RWPE1 (cell line): Measurements from ENCODE around the gene ACTBL2.
A peak's percentile ranks its signal among the peaks of the same experiment; 100 is the strongest.

Experiments used
- CTCF ChIA-PET: fragments of 350-600 bp; sonication (Branson Sonifier 250); formaldehyde crosslinking; extraction: SDS; loops from one replicate; lab custom pipeline; 2021; lab: Yijun Ruan, JAX
- POLR2A ChIA-PET: fragments of 400-600 bp; formaldehyde crosslinking; extraction: SDS; loops from one replicate; lab custom pipeline; 2020; ENCODE audit warnings: antibody characterized with exemption; ENCODE audit not compliant: low non-redundant PET; lab: Yijun Ruan, JAX
- DNase-seq: peaks from one replicate; pipeline ENCODE4 v3.0.0; 2012; ENCODE audit warnings: low spot score
- H3K27ac ChIP-seq: fragments of 450-650 bp; 2 replicates; pipeline ENCODE4 v1.5.1; 2017
- TF ChIP-seq, protein P1 (sequence below): fragments of 450-650 bp; conservative IDR thresholded peaks from 2 replicates; pipeline ENCODE4 v1.5.1; 2017; ENCODE audit warnings: low read depth, mild to moderate bottlenecking

Gene ACTBL2

DNA sequence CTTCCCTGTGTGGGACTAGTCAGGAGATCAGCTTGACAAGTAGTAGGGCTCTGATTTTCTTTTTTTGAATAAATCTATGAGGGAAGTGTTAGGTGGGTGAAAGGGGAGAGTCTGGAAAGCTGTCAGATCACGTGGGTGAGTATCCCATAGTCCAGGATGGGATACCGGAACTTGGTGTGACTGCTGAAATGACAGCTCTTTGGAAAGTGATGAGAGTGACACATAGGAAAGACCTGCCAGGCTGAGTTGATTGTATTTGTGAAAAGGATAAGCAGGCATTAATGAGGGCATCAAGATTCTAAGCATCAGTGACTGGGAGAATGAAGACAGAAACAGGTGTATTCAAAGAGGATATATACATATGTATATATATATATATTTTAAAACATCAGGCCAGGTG is 35.6 kb downstream of the ACTBL2 start:
- ChIA-PET CTCF (interaction anchor here (0.7 kb wide), 1 partner anchor 98 kb away, joined by 4 read pairs; no protein-coding TSS in a partner anchor), POLR2A (no interaction called here)
- H3K27ac ChIP-seq, result no peak overlapping the region
- no peak for DNase-seq
- TF ChIP-seq, protein P1, sequence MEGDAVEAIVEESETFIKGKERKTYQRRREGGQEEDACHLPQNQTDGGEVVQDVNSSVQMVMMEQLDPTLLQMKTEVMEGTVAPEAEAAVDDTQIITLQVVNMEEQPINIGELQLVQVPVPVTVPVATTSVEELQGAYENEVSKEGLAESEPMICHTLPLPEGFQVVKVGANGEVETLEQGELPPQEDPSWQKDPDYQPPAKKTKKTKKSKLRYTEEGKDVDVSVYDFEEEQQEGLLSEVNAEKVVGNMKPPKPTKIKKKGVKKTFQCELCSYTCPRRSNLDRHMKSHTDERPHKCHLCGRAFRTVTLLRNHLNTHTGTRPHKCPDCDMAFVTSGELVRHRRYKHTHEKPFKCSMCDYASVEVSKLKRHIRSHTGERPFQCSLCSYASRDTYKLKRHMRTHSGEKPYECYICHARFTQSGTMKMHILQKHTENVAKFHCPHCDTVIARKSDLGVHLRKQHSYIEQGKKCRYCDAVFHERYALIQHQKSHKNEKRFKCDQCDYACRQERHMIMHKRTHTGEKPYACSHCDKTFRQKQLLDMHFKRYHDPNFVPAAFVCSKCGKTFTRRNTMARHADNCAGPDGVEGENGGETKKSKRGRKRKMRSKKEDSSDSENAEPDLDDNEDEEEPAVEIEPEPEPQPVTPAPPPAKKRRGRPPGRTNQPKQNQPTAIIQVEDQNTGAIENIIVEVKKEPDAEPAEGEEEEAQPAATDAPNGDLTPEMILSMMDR, result no peak

DNA sequence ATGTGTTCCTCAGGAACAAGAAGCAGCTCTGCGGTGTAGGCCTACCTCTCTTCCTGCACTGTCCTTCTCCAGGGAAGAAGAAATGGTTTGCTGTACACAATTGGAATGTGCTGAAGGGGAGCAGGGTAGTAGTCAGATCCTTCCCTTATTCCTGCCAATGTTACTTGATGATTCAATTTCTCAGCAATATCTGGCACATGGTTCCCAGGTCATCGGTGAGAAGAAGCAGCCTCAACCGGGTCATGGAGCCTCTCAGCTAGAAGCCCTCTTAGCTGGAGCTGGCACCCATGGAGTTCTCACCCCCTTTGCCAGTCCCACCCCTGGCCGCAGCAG is 36.9 kb downstream of the ACTBL2 start:
- CTCF ChIA-PET, result interaction anchor here (0.6 to 0.8 kb wide), 2 partner anchors 12 to 147 kb away, joined by 3 to 4 read pairs; no protein-coding TSS in a partner anchor
- TF ChIP-seq, protein P1, result no peak
- POLR2A ChIA-PET, result no interaction called here
- no peak for DNase-seq
- H3K27ac ChIP-seq, result no peak overlapping the region

DNA sequence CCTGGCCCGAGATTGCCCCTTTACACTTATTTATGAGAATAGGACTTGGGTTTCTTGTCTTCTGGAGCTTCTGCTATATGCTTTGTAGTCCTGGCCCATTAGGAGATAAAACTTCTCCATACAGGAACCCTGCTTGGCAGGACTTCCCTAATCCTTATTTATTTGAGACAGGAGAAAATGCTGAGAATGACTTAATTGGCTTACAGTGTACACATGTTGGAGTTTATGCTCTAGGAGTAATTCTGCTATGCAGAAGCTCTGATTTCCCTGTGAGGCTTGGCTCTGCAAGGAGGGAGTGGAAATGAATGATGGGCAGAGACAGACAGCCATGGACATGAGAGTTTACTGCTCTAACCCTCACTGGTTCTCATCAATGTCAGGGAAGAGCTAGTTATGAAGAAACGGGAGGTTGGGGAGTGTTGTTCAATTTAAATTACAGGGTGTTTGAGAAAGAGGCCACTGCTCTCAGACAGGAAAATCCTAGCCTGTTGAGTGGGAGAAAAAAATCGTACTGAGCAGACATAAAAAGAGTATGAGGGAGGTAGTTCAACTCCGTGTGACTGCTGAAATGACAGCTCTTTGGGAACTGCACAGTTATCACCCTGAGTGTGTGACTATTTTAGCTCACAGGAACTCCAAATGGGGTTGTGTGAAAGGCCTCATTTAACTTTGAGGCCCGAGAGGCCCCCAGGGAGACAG is 37.5 kb downstream of the ACTBL2 start:
- TF ChIP-seq, protein P1, result no peak
- no peak overlapping the region for H3K27ac ChIP-seq
- POLR2A ChIA-PET, result no interaction called here
- CTCF ChIA-PET, result interaction anchor here (0.8 kb wide), 1 partner anchor 147 kb away, joined by 4 read pairs; no protein-coding TSS in a partner anchor
- DNase-seq, result no peak

DNA sequence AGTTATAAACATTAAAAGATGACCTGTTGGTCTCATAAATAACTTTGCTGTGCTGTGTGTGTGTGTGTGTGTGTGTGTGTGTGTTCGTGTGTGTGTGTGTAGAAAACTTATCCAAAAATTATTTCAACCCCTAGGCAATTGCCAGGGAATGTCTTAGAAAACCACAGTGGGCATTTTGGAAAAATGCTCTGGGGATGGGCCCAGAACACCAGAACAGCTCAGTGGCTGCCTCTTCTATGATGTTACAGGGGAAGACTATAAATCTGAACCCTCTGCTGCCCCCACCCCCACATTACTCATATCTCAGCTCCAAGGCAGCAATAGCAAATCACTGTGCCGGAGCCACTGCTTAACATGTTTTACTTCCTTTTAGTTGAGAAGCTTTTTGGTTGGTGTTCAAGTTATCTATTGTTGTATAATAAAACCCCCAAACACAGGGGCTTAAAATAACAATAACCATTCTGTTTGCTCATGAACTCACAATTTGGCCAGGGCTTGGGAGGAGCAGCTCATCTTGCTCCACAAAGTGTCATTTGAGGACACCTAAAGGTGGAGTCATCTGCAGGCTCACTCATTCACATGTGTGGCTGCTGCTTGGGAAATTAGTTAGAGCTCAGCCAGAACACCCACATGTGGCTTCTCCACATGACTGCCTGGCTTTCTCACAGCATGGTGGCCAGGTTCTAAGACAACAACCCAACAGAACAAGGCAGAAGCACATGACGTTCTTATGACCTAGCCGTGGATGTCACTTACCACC is 40.4 kb downstream of the ACTBL2 start:
- POLR2A ChIA-PET, result interaction anchor here (0.8 kb wide), 1 partner anchor 105 kb away, joined by 3 read pairs; no protein-coding TSS in a partner anchor
- no peak overlapping the region; the same call in 1 of the 2 replicates for H3K27ac ChIP-seq
- DNase-seq, result peak; percentile 42

DNA sequence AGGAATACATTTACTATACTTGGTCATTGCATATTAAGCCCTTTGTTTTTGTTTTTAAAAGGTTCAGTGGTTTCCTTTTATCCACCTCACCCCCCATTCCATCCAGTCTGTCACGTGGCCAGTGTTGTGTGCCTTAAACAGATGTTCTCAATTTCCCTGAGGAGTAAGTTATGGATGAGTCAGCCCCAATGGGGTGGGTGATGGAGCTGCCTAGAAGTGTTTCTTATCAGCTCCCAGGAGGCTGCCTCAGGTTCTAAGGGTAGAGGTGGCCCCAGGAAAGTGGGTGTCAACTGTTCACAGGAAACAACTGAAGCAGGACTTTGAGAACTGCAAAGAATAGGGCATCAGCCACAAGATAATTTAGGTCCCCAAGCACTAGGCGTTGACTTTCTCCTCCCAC is 41.1 kb downstream of the ACTBL2 start:
- ChIA-PET POLR2A (no interaction called here), CTCF (interaction anchor here (0.7 to 1.3 kb wide), 2 partner anchors 143 to 224 kb away, joined by 3 to 5 read pairs; no protein-coding TSS in a partner anchor)
- DNase-seq, result peak; percentile 75
- no peak overlapping the region for H3K27ac ChIP-seq
- TF ChIP-seq, protein P1, result no peak

More for the DNA sequence above, 40.4 kb downstream of the ACTBL2 start:
- CTCF ChIA-PET, result interaction anchor here (0.5 to 1.3 kb wide), 4 partner anchors 16 to 223 kb away, joined by 3 to 5 read pairs (median 3); no protein-coding TSS in a partner anchor
- TF ChIP-seq, protein P1, result no peak

DNA sequence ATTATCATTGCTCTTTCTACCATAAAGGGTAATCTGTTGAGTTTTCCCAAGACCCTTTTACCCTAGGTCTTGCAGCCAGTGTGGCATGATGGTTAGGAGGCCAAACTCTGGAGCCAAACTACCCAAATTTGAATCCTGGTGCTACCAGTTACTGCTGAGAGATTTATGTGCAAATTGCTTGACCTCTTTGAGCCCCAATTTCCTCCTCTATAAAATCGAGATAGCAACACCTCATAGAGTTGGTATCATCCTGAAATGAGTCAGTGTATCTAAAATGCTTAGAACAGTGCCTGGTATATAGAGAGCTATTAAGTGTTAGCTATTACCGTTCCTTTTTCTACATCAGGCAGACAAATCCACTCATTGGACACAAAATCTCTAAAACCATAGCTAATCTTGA is 43.0 kb downstream of the ACTBL2 start:
- no peak overlapping the region for H3K27ac ChIP-seq
- ChIA-PET CTCF (interaction anchor here (0.6 kb wide), 2 partner anchors 1120 to 1720 kb away, joined by 3 to 6 read pairs; no protein-coding TSS in a partner anchor), POLR2A (no interaction called here)
- DNase-seq, result no peak
- TF ChIP-seq, protein P1, result no peak
